Measurements from ENCODE around the gene MYO1E.

The MYO1E gene

DNA sequence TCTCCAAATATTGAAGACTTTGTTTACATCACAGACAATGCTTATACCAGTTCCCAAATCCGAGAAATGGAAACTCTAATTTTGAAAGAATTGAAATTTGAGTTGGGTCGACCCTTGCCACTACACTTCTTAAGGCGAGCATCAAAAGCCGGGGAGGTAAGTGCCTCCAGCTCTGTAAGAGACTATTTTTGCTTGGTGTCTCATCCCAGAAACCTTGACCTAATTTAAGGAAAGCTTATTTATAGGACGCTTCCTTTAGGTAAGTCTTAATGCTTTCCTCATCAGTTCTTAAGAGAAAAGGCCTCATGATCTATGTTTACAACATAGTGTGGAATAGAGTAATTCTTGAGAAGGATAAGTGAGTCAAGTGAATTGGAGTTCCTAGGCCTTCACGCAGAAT lies 255.9 kb downstream of the MYO1E start:
- no peak for DNase-seq

DNA sequence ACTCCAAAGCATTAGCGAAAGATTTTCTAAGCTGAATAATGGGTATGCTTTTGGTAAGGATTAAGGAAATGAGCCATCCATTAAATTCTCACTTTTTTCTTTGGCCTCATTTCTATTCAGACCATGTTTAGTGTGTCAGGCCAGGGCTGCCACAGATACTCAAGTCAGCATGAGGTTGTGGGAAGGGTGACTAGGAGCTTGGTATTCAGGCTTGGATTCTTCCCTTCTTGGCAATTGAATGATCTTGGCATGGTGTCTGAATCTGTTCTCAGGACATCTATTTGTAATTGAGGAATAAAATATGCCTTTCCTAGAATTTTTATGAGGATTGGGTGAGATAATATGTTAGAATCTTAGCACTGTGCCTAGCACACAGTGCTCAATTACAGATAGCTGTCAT lies 256.5 kb downstream of the MYO1E start:
- no peak for DNase-seq

DNA sequence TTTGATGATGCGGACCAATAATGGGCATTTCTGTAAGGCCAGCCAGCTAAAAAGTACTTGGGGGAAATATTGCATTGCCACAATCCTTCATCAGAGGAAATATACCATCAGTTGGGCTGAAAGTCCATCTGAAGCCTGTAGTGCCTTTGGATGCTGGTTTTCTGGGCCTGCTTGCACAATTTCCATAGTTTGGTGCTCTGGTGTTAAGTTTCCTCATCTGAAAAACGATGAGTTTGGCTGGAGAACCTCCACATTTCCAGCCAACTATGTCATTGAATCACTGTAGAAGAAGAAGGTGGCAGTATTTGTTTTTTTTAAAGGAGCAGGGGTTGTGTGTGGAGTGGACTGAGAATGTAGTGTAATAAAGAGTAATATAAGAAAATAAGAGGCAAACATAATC lies 257.6 kb downstream of the MYO1E start:
- no peak for DNase-seq

DNA sequence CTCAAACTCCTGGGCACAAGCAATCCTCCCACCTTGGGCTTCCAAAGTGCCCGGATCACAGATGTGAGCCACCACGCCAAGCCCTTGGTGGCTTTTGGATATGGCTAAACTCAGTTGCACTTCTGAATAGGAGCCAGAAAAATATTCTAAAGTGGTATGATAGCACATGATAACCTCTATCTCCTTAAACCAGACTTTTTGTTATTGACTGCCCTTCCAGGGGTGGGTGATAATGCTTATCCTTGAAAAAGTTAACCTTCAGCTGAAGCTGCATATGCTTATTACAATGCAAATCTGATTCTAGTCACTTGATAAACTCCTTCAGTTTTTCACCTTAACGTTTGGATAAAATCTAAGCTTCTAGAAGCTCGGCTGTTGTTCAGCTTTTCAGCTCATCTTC lies 261.4 kb downstream of the MYO1E start:
- no peak for DNase-seq

DNA sequence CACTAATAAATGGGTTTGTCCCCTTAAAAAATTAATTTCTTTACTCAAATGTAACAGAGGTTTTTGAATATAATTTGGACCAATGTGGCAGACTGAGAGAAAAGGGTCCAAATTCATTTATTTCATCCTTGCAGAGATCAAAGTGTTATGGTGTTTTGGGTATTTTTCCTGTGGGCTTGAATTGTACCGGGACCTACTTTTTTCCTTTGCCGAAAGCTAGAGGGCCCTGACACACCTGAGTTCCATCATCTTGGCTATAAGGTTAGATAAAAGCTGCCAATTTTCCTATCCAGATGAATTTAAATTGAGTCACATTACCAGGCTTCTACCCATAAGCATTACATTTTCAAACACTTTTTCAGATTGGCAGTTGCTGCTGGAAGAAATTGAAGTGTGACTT lies 266.8 kb downstream of the MYO1E start:
- DNase-seq: no peak

DNA sequence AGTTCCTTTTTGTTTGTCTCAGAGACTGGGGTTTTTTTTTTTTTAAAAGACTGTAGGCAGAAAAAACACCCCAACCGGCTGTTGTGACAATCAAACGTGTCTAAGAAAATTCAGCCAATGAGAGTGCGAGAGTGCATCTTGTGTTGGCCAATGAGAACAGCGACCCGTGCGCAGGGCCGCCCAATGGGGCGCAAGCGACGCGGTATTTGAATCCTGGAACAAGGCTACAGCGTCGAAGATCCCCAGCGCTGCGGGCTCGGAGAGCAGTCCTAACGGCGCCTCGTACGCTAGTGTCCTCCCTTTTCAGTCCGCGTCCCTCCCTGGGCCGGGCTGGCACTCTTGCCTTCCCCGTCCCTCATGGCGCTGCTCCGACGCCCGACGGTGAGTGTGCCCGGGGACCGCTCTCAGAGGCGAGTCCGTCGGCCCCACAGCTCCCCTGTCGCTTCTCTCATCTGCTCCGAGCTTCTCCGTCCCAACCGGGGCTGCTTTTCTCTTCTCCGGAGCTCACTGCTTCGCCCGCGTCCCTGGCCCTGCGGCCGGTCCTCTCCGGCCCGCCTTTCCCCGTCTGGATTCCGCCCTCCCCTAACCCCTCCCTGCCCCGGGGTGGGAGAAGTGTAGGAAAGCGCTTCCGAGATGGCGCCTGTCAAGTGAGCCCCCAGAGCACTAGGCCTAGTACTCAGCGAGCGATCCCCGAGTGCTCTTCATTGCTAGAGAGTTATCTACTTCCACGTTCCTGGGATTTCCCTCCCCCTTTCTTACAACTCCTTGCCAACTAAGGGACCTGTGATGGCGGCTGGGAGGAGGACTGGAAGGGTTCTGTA lies 267.5 kb downstream of the MYO1E start, which contains the start of gene CCNB2:
CCNB2 (plus strand) TSS at position 235 of the 821 bp plus-strand sequence; CDS start at position 358, 123 bp downstream.
- DNase-seq: peak; percentile 44

DNA sequence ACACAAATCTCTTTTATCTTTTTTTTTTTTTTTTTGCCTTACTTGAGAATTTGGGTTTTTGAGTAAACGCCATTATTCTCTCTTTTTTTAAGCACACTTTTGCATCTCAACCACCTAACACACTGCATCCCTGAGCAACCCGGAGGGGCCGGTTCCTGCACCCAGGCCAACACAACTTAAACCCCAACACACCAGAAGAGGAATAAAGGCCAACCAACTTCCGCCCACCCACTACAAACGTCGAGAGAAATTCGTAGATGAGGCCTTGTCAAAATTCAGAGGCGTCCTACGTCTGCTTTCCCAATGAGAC lies 268.1 kb downstream of the MYO1E start:
- no peak for DNase-seq

DNA sequence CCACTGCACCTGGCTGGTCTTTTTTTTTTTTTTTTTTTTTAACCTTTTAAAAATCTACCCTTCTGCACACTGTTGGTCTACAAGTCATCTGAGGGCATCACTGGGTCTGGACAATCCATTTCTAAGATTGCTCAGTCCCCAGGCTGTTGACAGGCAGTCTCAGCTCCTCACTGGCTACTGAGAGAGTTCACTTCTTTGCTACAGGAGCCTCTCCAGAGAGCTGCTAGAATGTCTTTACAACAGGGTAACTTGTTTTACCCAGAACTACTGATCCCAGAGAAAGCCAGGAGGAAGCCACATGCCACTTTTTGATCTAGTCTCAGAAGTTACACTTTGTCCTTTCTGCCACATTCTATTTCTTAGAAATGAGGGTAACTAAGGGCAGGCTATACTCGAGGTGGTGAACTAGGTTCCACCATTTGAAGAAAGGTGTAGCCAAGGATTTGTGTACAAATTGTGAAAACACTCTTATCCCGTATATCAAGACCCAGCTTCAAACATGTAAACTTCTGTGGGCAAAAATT lies 273.4 kb downstream of the MYO1E start:
- no peak for DNase-seq

DNA sequence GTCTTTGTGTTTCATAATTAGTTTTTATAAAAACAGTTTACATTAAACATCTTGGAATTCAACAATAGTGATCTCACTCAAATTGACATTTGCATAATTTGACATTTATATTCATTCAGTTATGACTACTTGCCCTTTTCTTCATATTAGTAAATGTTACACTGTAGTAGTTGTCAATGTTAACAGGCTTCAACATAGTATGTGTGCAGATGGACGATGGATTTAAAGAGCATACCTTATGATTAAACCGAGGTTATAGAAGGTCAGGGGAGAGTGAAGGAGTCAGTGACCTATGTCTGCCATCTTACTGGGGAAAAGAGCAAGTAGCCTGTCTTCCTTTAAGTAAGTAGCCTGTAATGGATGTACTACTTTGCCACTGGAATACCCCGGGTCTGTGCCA lies 276.2 kb downstream of the MYO1E start:
- DNase-seq: no peak

DNA sequence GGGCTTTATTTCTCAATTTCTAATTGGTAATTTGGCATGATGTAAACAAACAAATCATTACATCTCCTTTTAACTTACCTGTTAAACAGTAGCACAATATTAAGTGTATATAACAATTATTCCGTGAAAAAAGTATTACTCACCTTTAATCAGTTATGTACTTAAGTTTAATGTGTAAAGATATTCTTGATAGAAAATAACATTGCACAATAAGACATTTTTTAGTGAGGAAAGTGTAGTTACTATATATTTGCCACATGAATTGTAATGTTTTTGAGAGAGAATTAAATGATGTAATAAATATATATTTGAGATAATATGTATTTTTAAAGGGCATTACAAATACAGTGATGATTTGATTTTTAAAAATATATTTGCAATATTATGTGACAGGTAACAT lies 278.6 kb downstream of the MYO1E start:
- no peak for DNase-seq

DNA sequence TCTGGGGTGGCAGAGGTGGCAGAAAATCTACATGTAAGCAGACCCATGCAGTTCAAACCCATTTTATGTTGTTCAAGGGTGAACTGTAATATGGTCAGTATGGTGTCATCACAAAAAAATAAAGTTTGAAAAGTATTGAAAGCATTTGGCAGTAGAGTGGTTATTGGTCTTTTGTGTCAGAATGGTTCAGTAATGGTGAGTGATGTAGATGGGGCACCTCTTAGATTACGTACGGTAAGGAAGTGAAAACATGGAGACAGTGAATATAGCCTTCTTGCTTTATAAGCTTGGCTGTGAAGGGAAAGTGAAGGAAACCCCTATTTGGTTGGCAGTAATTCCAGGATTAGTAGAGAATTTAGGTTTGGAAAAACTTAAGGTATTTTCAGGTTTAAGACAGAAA lies 284.9 kb downstream of the MYO1E start:
- DNase-seq: no peak

All from NCI-H187 treated with DMSO at 0.1 percent for 48 hours (cell line).